Measurements from ENCODE around the gene SRI. TPM values are rescaled to one million over a fixed set of nuclear protein-coding genes. Genes with fewer than 3 reads are reported as not detected.

SRI gene
- total RNA-seq, 1 donor from 2014 or later: 132 TPM

DNA sequence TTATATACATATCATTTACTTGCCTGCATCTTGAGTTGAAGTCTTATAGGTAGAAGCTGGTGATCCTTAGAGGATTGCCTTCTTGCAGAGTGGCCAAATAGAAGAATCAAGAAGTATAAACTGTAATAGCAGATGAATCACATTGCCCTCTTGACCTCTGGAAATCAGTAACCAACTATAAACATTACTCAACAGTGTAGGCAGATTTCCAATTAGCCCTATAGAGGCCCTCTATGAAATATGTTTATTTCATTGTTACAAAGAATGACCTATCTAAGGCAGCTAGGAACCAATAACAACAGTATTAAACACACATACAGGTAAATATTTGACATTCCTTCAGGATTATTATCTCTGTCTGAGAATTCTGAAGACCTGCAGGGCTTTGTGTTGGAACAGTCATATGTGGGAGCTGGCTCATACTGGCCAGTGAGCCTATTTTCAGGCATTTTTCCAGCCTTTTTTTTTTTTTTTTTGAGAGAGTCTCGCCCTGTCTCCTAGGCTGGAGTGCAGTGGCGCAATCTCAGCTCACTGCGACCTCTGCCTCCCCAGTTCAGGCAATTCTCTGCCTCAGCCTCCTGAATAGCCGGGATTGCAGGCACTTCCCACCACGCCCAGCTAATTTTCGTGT is 7.2 kb upstream of the SRI start:
- intact Hi-C loops (cut with DNase I): no loop called here
- DNase-seq (ENCODE audit: low spot score): no peak
- ATAC-seq: no peak

DNA sequence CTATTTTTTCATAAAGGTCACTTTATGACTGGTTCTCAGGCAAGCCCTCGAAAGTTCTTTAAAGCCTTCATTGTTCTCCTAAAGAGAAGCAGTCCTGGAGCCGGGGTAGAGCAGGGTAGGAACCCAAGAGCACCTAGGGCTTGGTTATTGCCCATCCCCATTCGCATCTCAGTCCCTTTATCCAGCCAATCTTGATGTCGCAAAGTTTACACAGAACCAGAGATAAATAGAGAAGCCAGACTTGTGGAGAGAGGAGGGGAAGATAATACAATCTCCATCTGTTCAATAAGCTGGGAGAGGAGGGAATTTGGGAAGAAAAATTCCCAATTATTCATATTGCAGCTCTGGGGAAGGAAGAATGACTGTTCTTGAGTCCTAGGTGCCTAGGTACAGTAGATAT is 6.4 kb upstream of the SRI start:
- intact Hi-C loops (cut with DNase I): no loop called here
- no peak for ATAC-seq
- no peak for DNase-seq (ENCODE audit: low spot score)

DNA sequence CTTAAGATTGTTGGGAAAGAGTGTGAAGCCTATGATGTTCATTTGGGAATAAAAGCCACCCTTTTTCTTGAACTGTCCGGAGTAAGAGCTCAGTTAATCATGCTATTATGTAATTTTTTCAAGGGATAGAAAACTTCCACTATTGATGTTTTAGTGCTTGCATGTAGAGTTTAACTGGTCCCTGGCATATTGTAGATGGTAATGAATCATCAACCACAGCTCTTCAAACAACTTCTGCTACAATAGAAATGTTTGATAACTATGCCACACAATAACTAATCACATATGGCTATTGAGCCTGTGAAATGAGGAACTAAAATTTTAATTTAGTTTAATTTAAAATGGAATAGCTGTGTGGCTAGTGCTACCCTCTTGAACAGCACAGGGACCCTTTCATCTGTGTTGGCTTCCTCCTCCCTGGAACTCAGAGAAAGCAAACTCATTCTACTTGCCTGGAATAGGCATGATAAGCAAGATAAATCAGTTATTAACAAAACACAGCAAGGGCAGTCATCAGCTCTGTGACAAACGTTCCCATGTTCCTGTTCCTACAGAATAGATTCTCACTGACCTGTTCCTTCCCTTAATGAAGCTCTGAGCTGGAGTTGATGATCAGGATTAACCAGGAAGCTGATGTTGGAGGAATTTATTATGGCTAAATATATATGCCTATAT is 4.9 kb upstream of the SRI start:
- ATAC-seq (no peak), DNase-seq (ENCODE audit: low spot score) (no peak)
- intact Hi-C loops (cut with DNase I): no loop called here

DNA sequence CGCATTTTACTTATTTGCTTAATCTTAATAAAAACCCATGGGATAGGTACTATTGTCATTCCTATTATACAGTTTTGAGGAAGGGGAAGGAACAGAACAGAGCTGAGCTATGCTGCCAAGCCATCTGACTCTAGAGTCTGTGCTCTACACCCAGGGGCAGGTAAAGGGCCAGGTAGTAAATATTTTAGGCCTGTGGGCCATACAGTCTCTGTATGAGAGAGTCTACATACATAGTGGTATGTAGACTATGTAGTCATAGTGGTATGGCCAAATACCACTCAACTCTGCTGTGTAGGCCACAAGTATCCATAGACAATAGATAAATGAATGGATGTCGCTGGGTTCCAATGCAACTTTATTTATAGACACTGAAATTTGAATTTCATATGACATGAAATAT is 3.4 kb upstream of the SRI start:
- DNase-seq (ENCODE audit: low spot score): no peak
- no peak for ATAC-seq
- intact Hi-C loops (cut with DNase I): no loop called here

GRCh38 chr7:88218836-88219605 is 817 bp downstream of the SRI start:
- intact Hi-C loops (cut with DNase I): no loop called here
- ATAC-seq (peak; percentile 70), DNase-seq (ENCODE audit: low spot score) (peak; percentile 63)

DNA sequence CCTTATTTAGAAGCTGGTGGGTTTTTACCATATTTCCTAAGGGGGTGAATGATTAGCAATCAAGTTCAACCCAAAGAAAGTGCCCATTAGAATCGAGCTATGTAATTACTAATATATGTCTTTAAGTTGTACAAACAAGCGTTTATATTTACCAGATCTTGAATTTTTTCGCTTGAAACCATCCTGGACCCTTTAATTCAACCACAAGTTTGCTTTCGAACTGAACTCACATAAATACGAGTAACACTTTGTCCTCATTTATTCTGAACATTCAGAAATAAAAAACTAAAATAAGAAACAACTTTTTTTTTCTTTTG is 1.5 kb downstream of the SRI start:
- intact Hi-C loops (cut with DNase I): no loop called here
- DNase-seq (ENCODE audit: low spot score) (no peak), ATAC-seq (no peak)

- no peak for DNase-seq (ENCODE audit: low spot score)
- ATAC-seq: no peak
- intact Hi-C loops (cut with DNase I): no loop called here
Measured at GRCh38 chr7:88217675-88218428, 2.0 kb downstream of the SRI start.

DNA sequence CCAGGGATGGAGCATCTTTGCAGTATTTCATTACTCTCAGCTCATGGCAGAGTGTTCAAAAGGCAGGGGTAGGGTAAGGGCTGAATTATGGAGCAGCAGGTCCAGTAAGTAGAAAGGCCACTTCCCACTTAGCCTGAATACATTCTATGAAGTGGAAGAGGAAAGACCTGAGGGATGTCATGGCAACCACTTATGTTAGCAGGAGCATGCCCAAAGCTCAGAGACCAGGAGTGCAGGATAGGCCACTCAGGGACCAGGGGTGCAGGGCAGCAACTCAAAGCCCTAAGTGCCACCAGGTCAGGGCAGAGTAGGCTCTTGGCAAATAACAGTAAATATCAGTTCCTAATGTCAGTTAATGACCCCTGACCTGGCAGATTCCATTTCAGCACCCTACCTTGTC is 3.6 kb downstream of the SRI start:
- no peak for ATAC-seq
- DNase-seq (ENCODE audit: low spot score): no peak
- intact Hi-C loops (cut with DNase I): no loop called here

DNA sequence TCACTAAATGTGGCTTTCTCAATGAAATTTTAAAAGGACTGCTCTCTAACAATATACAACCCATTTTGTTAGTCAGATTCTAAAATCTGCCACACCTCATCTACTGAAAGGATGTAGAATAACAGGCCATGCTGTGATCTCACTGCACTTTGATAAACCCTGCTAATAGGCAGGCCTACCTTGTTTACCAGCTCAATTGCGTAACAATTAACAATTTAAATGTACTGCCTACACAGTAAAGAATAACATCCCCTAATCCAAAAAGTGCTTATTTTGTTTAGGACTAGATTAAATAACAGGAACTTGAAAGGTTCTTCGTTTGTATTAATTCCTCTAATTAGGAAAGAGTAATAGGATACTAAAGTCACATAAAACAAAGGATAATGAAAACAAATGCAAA is 4.5 kb downstream of the SRI start:
- no peak for ATAC-seq
- no peak for DNase-seq (ENCODE audit: low spot score)
- intact Hi-C loops (cut with DNase I): no loop called here

GRCh38 chr7:88214456-88214855 is 5.4 kb downstream of the SRI start:
- ATAC-seq (no peak), DNase-seq (ENCODE audit: low spot score) (no peak)
- intact Hi-C loops (cut with DNase I): no loop called here

DNA sequence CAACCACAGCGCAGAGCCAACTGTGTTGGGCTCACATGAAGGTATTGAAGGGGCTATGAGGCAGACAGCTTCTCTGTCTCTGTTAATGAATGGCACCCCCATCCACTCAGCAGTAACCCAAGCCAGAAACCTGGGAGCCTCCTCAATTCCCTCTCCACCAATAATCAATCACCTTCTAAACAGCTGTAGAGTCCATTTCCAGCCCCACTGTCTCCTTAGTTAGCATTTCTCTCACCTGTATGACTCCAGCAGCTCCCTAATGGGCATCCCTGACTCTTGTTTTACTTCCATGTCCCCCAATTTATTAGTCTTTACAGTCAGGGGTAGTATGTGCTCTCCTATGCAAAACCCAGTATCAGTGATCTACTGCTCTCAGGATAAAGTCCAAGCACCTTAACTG is 6.9 kb downstream of the SRI start:
- ATAC-seq: no peak
- no peak for DNase-seq (ENCODE audit: low spot score)
- intact Hi-C loops (cut with DNase I): no loop called here

DNA sequence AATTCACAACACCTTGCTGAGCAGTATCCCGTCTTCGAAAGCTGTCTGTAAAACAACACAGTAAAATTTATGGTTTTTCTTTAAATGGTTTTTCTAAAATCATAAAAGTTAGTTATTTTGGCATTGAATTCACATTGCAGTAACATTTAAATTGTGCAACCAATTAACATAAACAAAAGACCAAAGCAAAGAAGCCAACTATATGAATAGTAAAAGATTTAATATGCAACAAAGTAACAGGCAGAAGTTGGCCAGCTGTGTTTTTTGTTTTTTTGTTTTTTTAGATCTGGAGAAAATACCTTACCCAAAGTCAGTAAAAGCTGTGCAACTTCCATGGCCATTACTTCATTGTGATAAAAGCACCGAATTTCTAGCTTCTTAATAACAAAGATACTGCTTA is 11.3 kb downstream of the SRI start:
- no peak for ATAC-seq

GRCh38 chr7:88206254-88206653 is 13.6 kb downstream of the SRI start:
- no peak for ATAC-seq
- intact Hi-C loops (cut with DNase I): no loop called here
- no peak for DNase-seq (ENCODE audit: low spot score)

More for the DNA sequence above, 11.3 kb downstream of the SRI start:
- DNase-seq (ENCODE audit: low spot score): no peak
- intact Hi-C loops (cut with DNase I): no loop called here

DNA sequence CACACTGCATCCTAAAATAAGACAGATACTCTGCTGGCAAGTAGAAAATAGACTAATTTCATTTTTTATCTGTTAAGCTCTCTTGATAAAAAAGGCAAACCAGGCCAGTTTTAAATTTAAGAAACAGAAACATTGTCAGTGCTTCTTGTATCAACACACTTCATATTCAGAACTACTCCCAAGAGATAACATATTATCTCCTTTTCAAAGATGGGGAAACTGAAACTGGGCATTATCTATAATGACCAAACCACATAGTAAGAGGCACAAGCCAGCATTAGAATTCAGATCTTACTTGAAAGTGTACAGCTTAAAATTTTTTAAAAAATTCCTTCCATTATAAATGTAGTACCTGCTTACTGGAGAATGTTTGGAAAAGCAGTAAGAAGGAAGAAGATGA is 14.7 kb downstream of the SRI start:
- DNase-seq (ENCODE audit: low spot score): no peak
- intact Hi-C loops (cut with DNase I): no loop called here
- no peak for ATAC-seq

GRCh38 chr7:88204525-88205110 is 15.2 kb downstream of the SRI start:
- no peak for DNase-seq (ENCODE audit: low spot score)
- no peak for ATAC-seq
- intact Hi-C loops (cut with DNase I): no loop called here

GRCh38 chr7:88203401-88203800 is 16.4 kb downstream of the SRI start:
- intact Hi-C loops (cut with DNase I): no loop called here
- DNase-seq (ENCODE audit: low spot score) (no peak), ATAC-seq (no peak)

DNA sequence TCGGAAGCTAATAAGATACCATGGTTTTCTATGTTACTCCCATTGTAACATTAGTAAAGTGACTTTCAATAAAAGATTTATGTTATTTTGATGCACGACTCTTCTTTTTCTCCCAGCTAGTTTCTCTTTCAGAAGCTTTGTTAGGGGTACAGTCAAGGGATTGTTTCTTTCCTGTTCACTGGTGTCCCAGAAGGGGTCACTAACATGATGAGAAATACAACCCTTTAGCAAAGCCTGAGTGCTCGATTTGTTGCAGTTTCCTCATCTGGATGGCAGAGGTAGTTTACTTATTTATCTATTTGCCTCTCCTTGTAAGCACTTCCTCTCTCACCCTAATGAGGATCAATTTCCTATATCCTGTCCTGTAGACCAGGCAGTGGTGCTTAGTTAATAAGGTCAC is 17.0 kb downstream of the SRI start:
- no peak for ATAC-seq
- intact Hi-C loops (cut with DNase I): no loop called here
- no peak for DNase-seq (ENCODE audit: low spot score)

DNA sequence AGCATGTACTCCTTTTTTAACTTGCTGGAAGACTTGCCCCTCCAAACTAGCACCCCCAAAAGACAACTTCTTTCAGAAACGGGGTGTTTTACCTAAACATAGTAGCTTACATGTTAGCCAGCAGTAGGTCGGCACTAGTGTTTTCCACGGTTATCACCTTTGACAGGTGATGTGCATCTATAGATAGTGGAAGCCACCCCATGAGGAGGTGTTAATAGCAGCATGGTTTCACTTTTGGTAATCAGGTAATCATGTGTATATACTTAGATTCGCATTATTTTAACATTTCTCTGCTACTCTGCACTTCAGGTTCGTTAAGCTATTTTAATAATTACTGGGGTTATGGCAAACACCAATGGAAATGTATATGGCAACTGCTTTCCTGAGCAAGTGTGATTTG is 17.6 kb downstream of the SRI start:
- no peak for DNase-seq (ENCODE audit: low spot score)
- ATAC-seq: no peak
- intact Hi-C loops (cut with DNase I): no loop called here

GRCh38 chr7:88201305-88201704 is 18.5 kb downstream of the SRI start:
- ATAC-seq (no peak), DNase-seq (ENCODE audit: low spot score) (no peak)
- intact Hi-C loops (cut with DNase I): no loop called here

DNA sequence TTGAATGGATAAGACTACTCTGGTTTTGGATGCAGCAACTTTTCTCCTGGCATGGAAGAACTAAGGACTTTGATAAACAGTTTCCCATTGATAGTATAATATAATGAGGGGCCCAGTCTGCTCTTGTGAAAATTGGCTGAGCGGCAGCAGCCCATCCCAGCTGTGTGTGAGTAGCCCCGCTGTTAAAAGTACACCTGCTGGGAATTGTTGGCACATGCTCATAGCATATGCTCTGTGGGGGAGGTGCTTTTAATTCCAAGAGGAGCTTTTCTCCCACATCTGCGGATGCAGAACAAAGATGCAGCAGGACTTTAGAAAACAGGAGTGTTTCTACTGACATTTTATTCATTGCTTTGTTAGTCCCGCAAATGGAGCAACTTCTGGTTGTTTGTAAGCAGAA is 19.0 kb downstream of the SRI start:
- ATAC-seq (no peak), DNase-seq (ENCODE audit: low spot score) (no peak)
- intact Hi-C loops (cut with DNase I): no loop called here
